AG09309 (cell line): ENCODE data around the gene MAML2.

Source experiments
- DNase-seq: peaks from one replicate; pipeline ENCODE4 v3.0.0-alpha.2; 2010; ENCODE audit warnings: low read depth
- H3K4me3 ChIP-seq: 2 replicates; pipeline ENCODE4 v1.5.1; 2011; ENCODE audit warnings: mild to moderate bottlenecking, low read depth, low read length, moderate library complexity; ENCODE audit not compliant: control insufficient read depth
- TF ChIP-seq, protein P1 (sequence below): IDR thresholded peaks from 2 replicates; pipeline ENCODE4 v1.5.1; 2011; ENCODE audit warnings: mild to moderate bottlenecking, low read depth, low read length, inconsistent platforms; ENCODE audit not compliant: insufficient read depth, control insufficient read depth; ENCODE audit errors: missing control alignments

The MAML2 gene

DNA sequence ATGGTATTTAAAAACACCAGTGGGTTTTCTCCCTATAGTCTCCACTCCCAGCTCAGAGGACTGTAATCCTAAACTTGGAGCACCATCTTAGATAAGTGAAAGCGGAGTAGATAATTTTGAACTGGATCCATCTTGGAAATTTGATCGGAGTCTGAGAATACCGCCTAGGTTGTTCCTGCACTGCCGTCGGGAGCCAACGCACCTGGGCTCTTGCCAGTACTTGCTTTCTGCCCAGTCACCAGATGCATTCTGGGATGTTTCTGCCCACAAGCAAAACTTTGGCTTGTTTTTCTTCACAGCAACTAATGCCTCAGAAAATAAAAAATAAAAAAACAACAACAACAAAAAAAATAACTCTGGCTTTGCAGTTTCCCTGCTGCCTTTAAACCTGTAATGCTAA lies 306.1 kb downstream of the MAML2 start:
- H3K4me3 ChIP-seq, result no peak overlapping the region
- no peak for DNase-seq
- TF ChIP-seq, protein P1, sequence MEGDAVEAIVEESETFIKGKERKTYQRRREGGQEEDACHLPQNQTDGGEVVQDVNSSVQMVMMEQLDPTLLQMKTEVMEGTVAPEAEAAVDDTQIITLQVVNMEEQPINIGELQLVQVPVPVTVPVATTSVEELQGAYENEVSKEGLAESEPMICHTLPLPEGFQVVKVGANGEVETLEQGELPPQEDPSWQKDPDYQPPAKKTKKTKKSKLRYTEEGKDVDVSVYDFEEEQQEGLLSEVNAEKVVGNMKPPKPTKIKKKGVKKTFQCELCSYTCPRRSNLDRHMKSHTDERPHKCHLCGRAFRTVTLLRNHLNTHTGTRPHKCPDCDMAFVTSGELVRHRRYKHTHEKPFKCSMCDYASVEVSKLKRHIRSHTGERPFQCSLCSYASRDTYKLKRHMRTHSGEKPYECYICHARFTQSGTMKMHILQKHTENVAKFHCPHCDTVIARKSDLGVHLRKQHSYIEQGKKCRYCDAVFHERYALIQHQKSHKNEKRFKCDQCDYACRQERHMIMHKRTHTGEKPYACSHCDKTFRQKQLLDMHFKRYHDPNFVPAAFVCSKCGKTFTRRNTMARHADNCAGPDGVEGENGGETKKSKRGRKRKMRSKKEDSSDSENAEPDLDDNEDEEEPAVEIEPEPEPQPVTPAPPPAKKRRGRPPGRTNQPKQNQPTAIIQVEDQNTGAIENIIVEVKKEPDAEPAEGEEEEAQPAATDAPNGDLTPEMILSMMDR, result no peak

- no peak overlapping the region for H3K4me3 ChIP-seq
- no peak for DNase-seq
- TF ChIP-seq, protein P1, result no peak
Observed at GRCh38 chr11:96035740-96036078, 307.3 kb downstream of the MAML2 start.

DNA sequence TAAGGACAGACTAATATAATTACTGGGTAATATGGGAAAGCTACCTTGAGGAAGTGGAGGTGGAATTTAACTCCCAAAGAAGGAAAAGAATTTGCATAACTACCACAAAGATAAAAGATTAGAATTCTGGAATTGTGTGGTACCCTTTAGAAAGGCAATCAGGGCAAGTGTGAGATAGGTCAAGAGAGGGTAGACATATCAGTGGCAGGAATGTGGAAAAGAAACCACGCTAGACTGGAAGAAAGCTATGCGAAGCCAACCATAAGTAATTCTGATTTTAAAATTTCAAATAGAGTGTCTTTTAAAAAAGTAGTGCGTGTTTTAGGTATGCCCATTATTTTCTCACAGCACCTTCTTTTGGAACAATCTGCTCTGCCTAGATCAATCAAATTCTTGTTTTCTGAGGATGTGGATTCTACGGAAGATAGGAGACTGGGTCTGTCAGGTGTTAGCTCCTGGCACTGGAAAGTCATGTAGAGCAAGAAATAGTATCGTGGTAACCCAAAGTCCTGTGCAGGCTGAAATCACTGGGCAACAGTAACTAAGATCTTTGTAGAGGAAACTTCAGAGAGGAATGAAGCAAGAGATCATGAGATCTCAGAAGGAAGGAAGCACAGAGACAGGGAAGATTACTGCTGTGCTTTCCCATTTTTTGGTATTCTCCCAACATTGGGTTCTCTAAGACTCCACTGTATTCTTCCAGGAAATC lies 307.8 kb downstream of the MAML2 start:
- no peak overlapping the region for H3K4me3 ChIP-seq

GRCh38 chr11:96033599-96033998 lies 309.4 kb downstream of the MAML2 start:
- no peak for DNase-seq
- no peak overlapping the region for H3K4me3 ChIP-seq
- TF ChIP-seq, protein P1, result no peak

More for the DNA sequence above, 307.8 kb downstream of the MAML2 start:
- no peak for DNase-seq
- TF ChIP-seq, protein P1, result no peak

DNA sequence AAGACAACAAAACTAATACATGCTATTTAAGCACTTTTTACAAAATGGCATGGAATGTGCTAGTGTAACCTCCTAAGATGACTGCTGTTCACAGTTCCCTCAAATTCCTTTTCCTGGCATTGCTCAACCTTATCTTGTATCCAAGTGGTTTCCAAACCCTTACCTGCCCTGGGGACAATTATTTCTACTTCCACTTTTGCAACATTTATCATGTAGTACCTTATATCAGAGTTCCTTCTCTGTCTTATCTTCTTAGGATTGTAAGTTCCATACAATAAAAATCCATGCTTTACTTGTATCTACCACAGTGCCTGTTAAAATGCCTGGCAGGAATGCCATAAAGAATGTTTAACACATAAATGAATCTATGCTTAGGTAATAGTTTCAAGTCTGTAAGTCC lies 309.9 kb downstream of the MAML2 start:
- TF ChIP-seq, protein P1, result no peak
- H3K4me3 ChIP-seq, result no peak overlapping the region

DNA sequence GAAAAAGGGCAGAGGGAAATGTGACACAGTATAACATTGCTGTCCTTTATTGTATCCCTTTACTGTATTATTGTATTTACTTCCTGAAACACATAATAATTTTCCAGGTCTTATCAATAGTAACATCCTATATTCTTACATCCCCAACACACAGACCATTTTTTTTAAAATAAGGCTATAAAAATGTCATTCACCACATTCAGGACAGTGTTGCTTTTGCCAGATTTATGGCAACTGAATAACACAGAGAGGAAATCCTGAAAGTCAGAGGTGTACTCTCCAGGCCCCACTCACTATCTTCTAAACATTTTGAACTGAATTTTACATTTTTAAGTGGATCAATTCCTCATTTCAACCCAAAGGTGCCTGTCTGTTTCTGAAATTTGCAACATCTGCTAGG lies 314.2 kb downstream of the MAML2 start:
- no peak overlapping the region for H3K4me3 ChIP-seq
- DNase-seq, result no peak
- TF ChIP-seq, protein P1, result no peak

More for the DNA sequence above, 309.9 kb downstream of the MAML2 start:
- DNase-seq, result no peak
